ENCODE measurements around the gene ARL15. TPM values are rescaled to one million over a fixed set of nuclear protein-coding genes. Genes with fewer than 3 reads are reported as not detected.
"Not testable (repeated sequence)": the region's sequence is repeated elsewhere in the genome, so short reads cannot be mapped to it uniquely, and the experiment has no call there.

The ARL15 gene
- total and polyA plus RNA-seq, 5 donors from 2014 or later, result 16.5 to 27.7 (median 19.1) TPM

DNA sequence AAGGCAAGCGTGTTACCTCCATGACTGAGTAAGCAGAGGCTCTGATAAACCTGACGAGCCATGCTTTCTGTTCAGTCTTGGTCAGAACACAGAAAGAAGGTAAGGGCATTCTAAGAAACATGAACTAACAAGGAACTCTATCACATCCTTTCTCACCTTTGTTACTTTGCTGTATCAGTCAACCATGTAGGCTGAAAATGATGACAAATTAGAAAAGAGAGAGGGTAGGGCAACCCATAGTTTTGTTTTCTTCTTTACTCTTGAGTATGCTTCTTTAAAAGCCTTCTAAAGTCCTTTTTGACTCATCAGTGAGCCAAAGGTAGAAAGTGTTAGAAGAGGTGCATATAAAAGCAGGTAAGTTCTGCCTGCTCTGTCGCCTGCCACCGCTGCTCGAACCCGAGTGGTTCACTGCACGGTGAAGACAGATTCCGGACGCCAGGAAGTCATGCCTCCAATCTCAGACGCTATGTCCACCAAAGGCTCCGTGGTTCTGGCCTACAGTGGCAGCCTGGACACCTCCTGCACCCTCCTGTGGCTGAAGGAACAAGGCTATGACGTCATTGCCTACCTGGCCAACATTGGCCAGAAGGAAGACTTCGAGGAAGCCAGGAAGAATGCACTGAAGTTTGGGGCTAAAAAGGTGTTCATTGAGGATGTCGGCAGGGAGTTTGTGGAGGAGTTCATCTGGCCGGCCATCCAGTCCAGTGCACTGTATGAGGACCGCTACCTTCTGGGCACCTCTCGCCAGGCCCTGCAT lies 451.5 kb downstream of the ARL15 start:
- no peak overlapping the region for H3K4me3 Mint-ChIP-seq
- ATAC-seq (ENCODE audit: low read depth in 2 of 2) (no peak), DNase-seq (no peak)
- H3K9me3 Mint-ChIP-seq, result peaks cover 2 to 7% (median 6%) of the 10 kb centered on the region in 7 donors
- peaks cover 0 to 3% of the 10 kb centered on the region in 2 experiments for H3K9me3 ChIP-seq (ENCODE audit: control insufficient read depth in 2 of 2, low read length in 2 of 2)
- H3K36me3 ChIP-seq (ENCODE audit: control insufficient read depth, insufficient read depth, low read length), result no peaks in the 10 kb centered on the region
- H3K27me3 ChIP-seq (ENCODE audit: control insufficient read depth, insufficient read depth, low read length), result no peaks in the 10 kb centered on the region
- no peaks in the 10 kb centered on the region for H3K36me3 Mint-ChIP-seq
- no peaks in the 10 kb centered on the region for H3K4me1 Mint-ChIP-seq
- no peak overlapping the region for H3K4me3 ChIP-seq (ENCODE audit: low read depth, low read length)
- no peak overlapping the region for H3K27ac ChIP-seq (ENCODE audit: insufficient read depth, low read length, poor library complexity, severe bottlenecking)
- H3K27ac Mint-ChIP-seq, result no peak overlapping the region
- H3K4me1 ChIP-seq (ENCODE audit: control insufficient read depth, insufficient read depth, low read length, poor library complexity, severe bottlenecking), result no peaks in the 10 kb centered on the region
- peaks cover 4% of the 10 kb centered on the region for H3K27me3 Mint-ChIP-seq

DNA sequence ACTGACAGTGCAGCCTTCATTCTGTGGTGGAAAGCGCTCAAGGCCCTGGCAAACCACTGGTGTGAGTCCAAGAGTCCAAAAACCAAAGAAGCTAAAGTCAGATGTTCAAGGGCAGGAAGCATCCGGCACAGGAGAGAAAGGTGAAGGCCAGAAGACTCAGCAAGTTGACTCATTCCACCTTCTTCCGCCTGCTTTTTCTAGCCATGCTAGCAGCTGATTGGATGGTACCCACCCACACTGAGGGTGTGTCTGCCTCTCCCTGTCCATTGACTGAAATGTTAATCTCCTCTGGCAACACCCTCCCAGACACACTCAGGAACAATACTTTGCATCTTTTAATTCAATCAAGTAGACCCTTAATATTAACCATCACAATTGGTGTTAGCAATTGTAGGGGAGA lies 453.9 kb downstream of the ARL15 start:
- Histone ChIP-seq H3K4me3 (ENCODE audit: low read depth, low read length) (no peak overlapping the region), H3K27ac (ENCODE audit: insufficient read depth, low read length, poor library complexity, severe bottlenecking) (no peak overlapping the region), H3K36me3 (ENCODE audit: control insufficient read depth, insufficient read depth, low read length) (no peaks in the 10 kb centered on the region), H3K4me1 (ENCODE audit: control insufficient read depth, insufficient read depth, low read length, poor library complexity, severe bottlenecking) (no peaks in the 10 kb centered on the region), H3K9me3 (ENCODE audit: control insufficient read depth in 2 of 2, low read length in 2 of 2) (peaks cover 0 to 3% of the 10 kb centered on the region in 2 experiments), H3K27me3 (ENCODE audit: control insufficient read depth, insufficient read depth, low read length) (no peaks in the 10 kb centered on the region)
- Mint-ChIP-seq H3K9me3 (peaks cover 2 to 13% (median 6%) of the 10 kb centered on the region in 7 donors), H3K27ac (no peak overlapping the region), H3K36me3 (no peaks in the 10 kb centered on the region), H3K4me1 (no peaks in the 10 kb centered on the region), H3K27me3 (peaks cover 4% of the 10 kb centered on the region), H3K4me3 (no peak overlapping the region)
- no peak for DNase-seq
- ATAC-seq (ENCODE audit: low read depth in 2 of 2), result no peak

DNA sequence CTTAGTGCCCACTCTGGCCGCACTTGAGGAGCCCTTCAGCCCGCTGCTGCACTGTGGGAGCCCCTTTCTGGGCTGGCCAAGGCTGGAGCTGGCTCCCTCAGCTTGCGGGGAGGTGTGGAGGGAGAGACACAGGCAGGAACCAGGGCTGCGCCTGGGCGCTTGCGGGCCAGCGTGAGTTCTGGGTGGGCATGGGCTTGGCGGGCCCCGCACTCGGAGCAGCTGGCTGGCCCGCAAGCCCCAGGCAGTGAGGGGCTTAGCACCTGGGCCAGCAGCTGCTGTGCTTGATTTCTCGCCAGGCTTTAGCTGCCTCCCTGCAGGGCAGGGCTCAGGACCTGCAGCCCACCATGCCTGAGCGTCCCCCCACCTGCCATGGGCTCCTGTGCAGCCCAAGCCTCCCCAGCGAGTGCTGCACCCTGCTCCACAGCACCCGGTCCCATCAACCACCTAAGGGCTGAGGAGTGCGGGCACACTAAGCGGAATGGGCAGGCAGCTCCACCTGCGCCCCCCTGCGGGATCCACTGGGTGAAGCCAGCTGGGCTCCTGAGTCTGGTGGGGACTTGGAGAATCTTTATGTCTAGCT lies 473.4 kb downstream of the ARL15 start:
- not testable (repeated sequence) for H3K4me1 ChIP-seq (ENCODE audit: control insufficient read depth, insufficient read depth, low read length, poor library complexity, severe bottlenecking); H3K36me3 ChIP-seq (ENCODE audit: control insufficient read depth, insufficient read depth, low read length); H3K27ac Mint-ChIP-seq; H3K4me3 Mint-ChIP-seq; H3K27me3 ChIP-seq (ENCODE audit: control insufficient read depth, insufficient read depth, low read length); DNase-seq; ATAC-seq (ENCODE audit: low read depth in 2 of 2); H3K27ac ChIP-seq (ENCODE audit: insufficient read depth, low read length, poor library complexity, severe bottlenecking); H3K4me3 ChIP-seq (ENCODE audit: low read depth, low read length); H3K36me3 Mint-ChIP-seq; H3K9me3 ChIP-seq (ENCODE audit: control insufficient read depth in 2 of 2, low read length in 2 of 2); H3K27me3 Mint-ChIP-seq; H3K4me1 Mint-ChIP-seq
- peaks cover 2 to 13% (median 4%) of the 10 kb centered on the region in 7 donors for H3K9me3 Mint-ChIP-seq

DNA sequence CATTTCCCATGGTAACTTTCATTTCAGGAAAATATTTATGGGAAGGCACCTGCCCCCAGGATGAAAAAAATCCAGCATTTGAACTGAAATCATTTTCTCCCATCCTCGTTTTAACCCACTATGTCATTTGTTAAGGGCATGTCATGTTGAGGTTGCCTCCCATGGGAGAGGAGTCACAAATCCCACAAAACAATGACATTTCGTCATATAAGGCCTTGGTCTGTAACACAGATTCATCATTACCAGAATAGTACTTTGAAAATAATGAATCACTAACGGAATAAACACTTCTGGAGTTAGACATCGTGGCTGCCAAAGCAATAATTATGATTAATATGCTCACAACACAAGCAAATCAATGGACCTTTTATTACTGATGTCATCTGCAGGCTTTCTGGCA lies 475.9 kb downstream of the ARL15 start:
- Histone ChIP-seq H3K4me3 (ENCODE audit: low read depth, low read length) (no peak overlapping the region), H3K27me3 (ENCODE audit: control insufficient read depth, insufficient read depth, low read length) (no peaks in the 10 kb centered on the region), H3K9me3 (ENCODE audit: control insufficient read depth in 2 of 2, low read length in 2 of 2) (no peaks in the 10 kb centered on the region), H3K27ac (ENCODE audit: insufficient read depth, low read length, poor library complexity, severe bottlenecking) (no peak overlapping the region), H3K36me3 (ENCODE audit: control insufficient read depth, insufficient read depth, low read length) (no peaks in the 10 kb centered on the region), H3K4me1 (ENCODE audit: control insufficient read depth, insufficient read depth, low read length, poor library complexity, severe bottlenecking) (no peaks in the 10 kb centered on the region)
- no peak for DNase-seq
- H3K4me3 Mint-ChIP-seq, result no peak overlapping the region
- H3K27me3 Mint-ChIP-seq, result no peaks in the 10 kb centered on the region
- ATAC-seq (ENCODE audit: low read depth in 2 of 2), result no peak
- H3K9me3 Mint-ChIP-seq, result peaks cover 0 to 4% (median 2%) of the 10 kb centered on the region in 7 donors
- no peaks in the 10 kb centered on the region for H3K36me3 Mint-ChIP-seq
- H3K4me1 Mint-ChIP-seq, result no peaks in the 10 kb centered on the region
- H3K27ac Mint-ChIP-seq, result no peak overlapping the region

Other genes starting within 250 kb of the ARL15 start
- gene HSPB3, start 145.1 kb upstream of the ARL15 start, total RNA-seq, result not detected
- not detected for gene HSPB3, start 145.1 kb upstream of the ARL15 start, polyA plus RNA-seq
- gene SNX18, start 207.2 kb upstream of the ARL15 start, total RNA-seq, result 13.8 TPM
- 1 to 10 TPM; 1.2 to 2.9 (median 2.1) TPM for gene SNX18, start 207.2 kb upstream of the ARL15 start, polyA plus RNA-seq